GM21367 (cell line): ENCODE data around the gene IKZF4.

Source experiments
- ATAC-seq: cut with Tn5 transposase; IDR thresholded peaks from one replicate; pipeline ENCODE4 v1.9.1; 2021; ENCODE audit not compliant: unreplicated experiment

The IKZF4 gene

GRCh38 chr12:56081393-56082347 lies 60.8 kb downstream of the IKZF4 start:
- ATAC-seq = no peak

DNA sequence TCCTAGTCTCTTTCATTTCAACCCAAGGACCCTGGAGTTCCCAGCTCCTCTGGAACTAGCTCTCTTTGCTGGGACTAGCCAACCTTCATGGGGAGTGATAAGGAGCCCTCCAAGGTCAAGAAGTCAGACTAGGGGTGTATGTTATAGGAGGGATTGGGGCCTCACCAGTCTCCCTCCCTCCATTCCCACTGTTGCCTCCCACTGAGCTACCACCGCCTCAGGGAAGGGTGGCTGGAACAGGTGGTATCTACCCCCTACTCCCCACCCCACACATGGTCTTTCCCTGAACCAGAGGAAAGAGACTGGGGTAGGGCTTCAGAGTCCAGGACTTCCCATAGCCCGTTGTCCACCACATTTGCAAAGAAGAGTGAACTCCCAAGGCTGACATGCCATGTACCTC lies 61.5 kb downstream of the IKZF4 start:
- ATAC-seq = no peak

DNA sequence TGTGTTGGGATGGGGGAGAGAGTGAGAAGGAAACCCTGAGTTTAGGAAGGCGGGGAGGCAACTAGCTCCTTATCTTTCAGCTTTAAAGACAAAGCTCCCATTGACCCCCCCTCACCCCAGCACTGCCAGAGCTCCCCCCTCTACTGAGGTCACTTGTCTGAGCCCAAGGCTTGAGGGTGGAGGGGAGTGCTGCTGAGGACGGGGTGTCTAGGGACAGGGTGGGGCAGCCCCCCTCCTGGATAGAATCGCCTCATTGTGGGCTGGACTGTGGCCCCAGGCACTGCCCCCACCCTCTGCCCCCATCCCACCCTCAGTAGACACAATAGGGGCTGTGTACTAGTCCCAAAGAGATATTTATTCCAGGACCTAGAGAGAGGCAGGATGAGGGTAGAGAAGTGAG lies 62.1 kb downstream of the IKZF4 start:
- ATAC-seq = no peak

DNA sequence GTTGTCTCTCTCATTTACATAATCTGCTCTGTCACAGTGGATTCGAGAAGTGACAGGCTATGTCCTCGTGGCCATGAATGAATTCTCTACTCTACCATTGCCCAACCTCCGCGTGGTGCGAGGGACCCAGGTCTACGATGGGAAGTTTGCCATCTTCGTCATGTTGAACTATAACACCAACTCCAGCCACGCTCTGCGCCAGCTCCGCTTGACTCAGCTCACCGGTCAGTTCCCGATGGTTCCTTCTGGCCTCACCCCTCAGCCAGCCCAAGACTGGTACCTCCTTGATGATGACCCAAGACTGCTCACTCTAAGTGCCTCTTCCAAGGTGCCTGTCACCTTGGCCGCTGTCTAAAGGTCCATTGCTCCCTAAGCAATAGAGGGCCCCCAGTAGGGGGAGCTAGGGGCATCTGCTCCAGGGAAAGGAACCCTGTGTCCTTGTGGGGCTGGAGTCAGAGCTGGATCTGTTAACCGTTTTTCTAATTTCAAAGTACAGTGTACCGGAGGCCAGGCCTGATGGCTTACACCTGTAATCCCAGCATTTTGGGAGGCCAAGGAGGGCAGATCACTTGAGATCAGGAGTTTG lies 64.2 kb downstream of the IKZF4 start:
- no peak for ATAC-seq

GRCh38 chr12:56086096-56086495 lies 65.3 kb downstream of the IKZF4 start:
- ATAC-seq = no peak

DNA sequence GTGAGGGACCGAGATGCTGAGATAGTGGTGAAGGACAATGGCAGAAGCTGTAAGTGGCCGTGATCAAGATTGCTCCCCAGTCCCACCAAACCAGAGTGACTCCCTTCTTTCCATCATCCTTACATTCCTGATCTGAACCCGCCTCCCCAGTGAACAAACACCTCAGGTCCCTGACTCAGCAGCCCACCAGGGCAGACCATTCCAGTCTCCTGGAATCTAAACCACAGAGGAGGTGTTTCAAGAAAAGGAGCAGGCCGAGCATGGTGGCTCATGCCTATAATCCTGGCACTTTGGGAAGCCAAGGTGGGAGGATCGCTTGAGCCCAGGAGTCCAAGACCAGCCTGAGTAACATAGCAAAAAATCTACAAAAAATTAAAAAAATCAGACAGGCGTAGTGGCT lies 65.8 kb downstream of the IKZF4 start:
- no peak for ATAC-seq

GRCh38 chr12:56087220-56087619 lies 66.4 kb downstream of the IKZF4 start:
- ATAC-seq = no peak
